ENCODE measurements around the gene NBEAL1.
"Not testable (repeated sequence)": the region's sequence is repeated elsewhere in the genome, so short reads cannot be mapped to it uniquely, and the experiment has no call there.

NBEAL1 gene

GRCh38 chr2:203062126-203062525 is 47.5 kb downstream of the NBEAL1 start:
- Histone ChIP-seq H4K20me1 (no peaks in the 10 kb centered on the region), H3K9me3 (peaks cover 7% of the 10 kb centered on the region), H3K36me3 (0 out of 2 replicates have a peak, but pooled peaks cover 6% of the 10 kb centered on the region), H3K4me3 (no peak overlapping the region), H3K4me1 (no peaks in the 10 kb centered on the region), H3K4me2 (no peak overlapping the region), H3K27me3 (no peaks in the 10 kb centered on the region), H3K9ac (no peak overlapping the region), H3K27ac (no peak overlapping the region)
- TF ChIP-seq Cebpa-rat (IDR thresholded peaks at IDR 0.05): no peak

GRCh38 chr2:203066519-203067091 is 51.9 kb downstream of the NBEAL1 start:
- H3K4me3 ChIP-seq, H3K27ac ChIP-seq, H3K4me2 ChIP-seq, H3K9ac ChIP-seq, H3K36me3 ChIP-seq, H3K9me3 ChIP-seq, H4K20me1 ChIP-seq, H3K27me3 ChIP-seq, H3K4me1 ChIP-seq: not testable (repeated sequence)

- Histone ChIP-seq H3K4me3 (no peak overlapping the region), H3K9me3 (peaks cover 7% of the 10 kb centered on the region), H3K4me1 (no peaks in the 10 kb centered on the region), H3K27me3 (no peaks in the 10 kb centered on the region), H3K9ac (no peak overlapping the region), H3K36me3 (0 out of 2 replicates have a peak, but pooled peaks cover 6% of the 10 kb centered on the region), H3K4me2 (no peak overlapping the region), H3K27ac (no peak overlapping the region), H4K20me1 (no peaks in the 10 kb centered on the region)
- no peak for TF ChIP-seq Cebpa-rat (IDR thresholded peaks at IDR 0.05)
Measured at GRCh38 chr2:203070701-203071100, 56.0 kb downstream of the NBEAL1 start.

- no peaks in the 10 kb centered on the region for H3K4me1 ChIP-seq
- no peaks in the 10 kb centered on the region for H3K27me3 ChIP-seq
Measured at GRCh38 chr2:203071148-203071547, 56.5 kb downstream of the NBEAL1 start.

GRCh38 chr2:203072371-203072770 is 57.7 kb downstream of the NBEAL1 start:
- H3K27me3 ChIP-seq: no peaks in the 10 kb centered on the region
- H3K9me3 ChIP-seq: no peaks in the 10 kb centered on the region
- H3K4me3 ChIP-seq: no peak overlapping the region
- H3K4me1 ChIP-seq: no peaks in the 10 kb centered on the region
- no peaks in the 10 kb centered on the region for H4K20me1 ChIP-seq
- H3K9ac ChIP-seq: no peak overlapping the region
- no peak for TF ChIP-seq Cebpa-rat (IDR thresholded peaks at IDR 0.05)
- no peak overlapping the region for H3K4me2 ChIP-seq
- no peaks in the 10 kb centered on the region for H3K36me3 ChIP-seq
- H3K27ac ChIP-seq: no peak overlapping the region

More at GRCh38 chr2:203071148-203071547, 56.5 kb downstream of the NBEAL1 start:
- Histone ChIP-seq H3K9me3 (peaks cover 7% of the 10 kb centered on the region), H3K9ac (no peak overlapping the region), H4K20me1 (no peaks in the 10 kb centered on the region), H3K4me2 (no peak overlapping the region), H3K36me3 (0 out of 2 replicates have a peak, but pooled peaks cover 6% of the 10 kb centered on the region), H3K27ac (no peak overlapping the region), H3K4me3 (no peak overlapping the region)
- no peak for TF ChIP-seq Cebpa-rat (IDR thresholded peaks at IDR 0.05)

GRCh38 chr2:203077451-203077850 is 62.8 kb downstream of the NBEAL1 start:
- Histone ChIP-seq H4K20me1 (no peaks in the 10 kb centered on the region), H3K9me3 (no peaks in the 10 kb centered on the region), H3K4me1 (no peaks in the 10 kb centered on the region), H3K4me2 (no peak overlapping the region), H3K27ac (no peak overlapping the region), H3K36me3 (no peaks in the 10 kb centered on the region), H3K27me3 (no peaks in the 10 kb centered on the region), H3K4me3 (no peak overlapping the region), H3K9ac (no peak overlapping the region)
- TF ChIP-seq Cebpa-rat (IDR thresholded peaks at IDR 0.05): no peak

- no peak for TF ChIP-seq Cebpa-rat (IDR thresholded peaks at IDR 0.05)
- Histone ChIP-seq H3K27ac (no peak overlapping the region), H3K4me3 (no peak overlapping the region)
Measured at GRCh38 chr2:203080447-203081045, 65.9 kb downstream of the NBEAL1 start.

GRCh38 chr2:203083328-203083727 is 68.7 kb downstream of the NBEAL1 start:
- H4K20me1 ChIP-seq: no peaks in the 10 kb centered on the region

More at GRCh38 chr2:203080447-203081045, 65.9 kb downstream of the NBEAL1 start:
- H3K27me3 ChIP-seq: no peaks in the 10 kb centered on the region
- H4K20me1 ChIP-seq: no peaks in the 10 kb centered on the region
- H3K4me2 ChIP-seq: no peak overlapping the region
- no peaks in the 10 kb centered on the region for H3K36me3 ChIP-seq
- H3K9me3 ChIP-seq: no peaks in the 10 kb centered on the region
- no peaks in the 10 kb centered on the region for H3K4me1 ChIP-seq
- H3K9ac ChIP-seq: no peak overlapping the region

GRCh38 chr2:203086381-203086780 is 71.7 kb downstream of the NBEAL1 start:
- H3K27ac ChIP-seq, H3K9ac ChIP-seq, H3K4me2 ChIP-seq, H4K20me1 ChIP-seq, H3K27me3 ChIP-seq, H3K9me3 ChIP-seq, H3K4me1 ChIP-seq, H3K4me3 ChIP-seq, H3K36me3 ChIP-seq: not testable (repeated sequence)

More at GRCh38 chr2:203083328-203083727, 68.7 kb downstream of the NBEAL1 start:
- no peaks in the 10 kb centered on the region for H3K9me3 ChIP-seq
- no peaks in the 10 kb centered on the region for H3K36me3 ChIP-seq
- no peak overlapping the region for H3K4me3 ChIP-seq
- no peak overlapping the region for H3K9ac ChIP-seq
- no peak overlapping the region for H3K4me2 ChIP-seq
- no peaks in the 10 kb centered on the region for H3K4me1 ChIP-seq
- H3K27me3 ChIP-seq: no peaks in the 10 kb centered on the region
- H3K27ac ChIP-seq: no peak overlapping the region
- TF ChIP-seq Cebpa-rat (IDR thresholded peaks at IDR 0.05): no peak

- not testable (repeated sequence) for H3K36me3 ChIP-seq, H3K4me1 ChIP-seq, H4K20me1 ChIP-seq, H3K4me2 ChIP-seq, H3K27me3 ChIP-seq, H3K4me3 ChIP-seq, H3K27ac ChIP-seq, H3K9me3 ChIP-seq, H3K9ac ChIP-seq
Measured at GRCh38 chr2:203090721-203091120, 76.0 kb downstream of the NBEAL1 start.

GRCh38 chr2:203097735-203098134 is 83.1 kb downstream of the NBEAL1 start:
- H3K9ac ChIP-seq: no peak overlapping the region
- H3K27ac ChIP-seq: no peak overlapping the region
- H3K9me3 ChIP-seq: no peaks in the 10 kb centered on the region
- H3K27me3 ChIP-seq: no peaks in the 10 kb centered on the region
- TF ChIP-seq Cebpa-rat (IDR thresholded peaks at IDR 0.05): no peak
- no peaks in the 10 kb centered on the region for H3K36me3 ChIP-seq
- no peak overlapping the region for H3K4me3 ChIP-seq
- no peak overlapping the region for H3K4me2 ChIP-seq
- no peaks in the 10 kb centered on the region for H4K20me1 ChIP-seq
- no peaks in the 10 kb centered on the region for H3K4me1 ChIP-seq

- H4K20me1 ChIP-seq, H3K4me2 ChIP-seq, H3K4me1 ChIP-seq, H3K27me3 ChIP-seq, H3K9ac ChIP-seq, H3K27ac ChIP-seq, H3K4me3 ChIP-seq: not testable (repeated sequence)
- Histone ChIP-seq H3K9me3 (peaks cover 26% of the 10 kb centered on the region), H3K36me3 (peaks cover 10% of the 10 kb centered on the region; the same call in 1 of the 2 replicates)
Measured at GRCh38 chr2:203102357-203102756, 87.7 kb downstream of the NBEAL1 start.
